PC-9 (cell line): ENCODE data around the gene WBP2. TPM values are rescaled to one million over a fixed set of nuclear protein-coding genes. Genes with fewer than 3 reads are reported as not detected.

Experiments used
- BruUV-seq: library from RNA; stranded (reverse); fragments of 400-500 nt; replicated peaks from 2 replicates; lab custom pipeline; 2021; lab: Mats Ljungman, UMichigan
- CTCF ChIA-PET: fragments of 300-600 bp; sonication (Branson Sonifier 250); formaldehyde crosslinking; loops from one replicate; lab custom pipeline; 2022; ENCODE audit warnings: antibody characterized with exemption; lab: Charles Lee
- POLR2A ChIA-PET: fragments of 300-600 bp; sonication (Branson Sonifier 250); formaldehyde crosslinking; loops from one replicate; lab custom pipeline; 2022; ENCODE audit warnings: antibody characterized with exemption; ENCODE audit not compliant: unreplicated experiment; lab: Charles Lee
- DNase-seq, 2 experiments: peaks; one replicate each; pipeline versions ENCODE4 v3.0.0 to v3.0.0-alpha.2; 2015 to 2022; ENCODE audit warnings: mixed read lengths in 1 of 2
- H2AFZ ChIP-seq: fragments of 200-600 bp; sonication (generic); 2 replicates; pipeline ENCODE4 v1.8.1; 2017; ENCODE audit warnings: antibody characterized with exemption
- H3F3A ChIP-seq: fragments of 200-600 bp; sonication (generic); 2 replicates; pipeline ENCODE4 v1.8.1; 2017; ENCODE audit warnings: antibody characterized with exemption, mild to moderate bottlenecking, low read depth; ENCODE audit not compliant: insufficient read depth
- H3K27ac ChIP-seq: fragments of 200-600 bp; sonication (generic); 2 replicates; pipeline ENCODE4 v1.6.1; 2016; ENCODE audit warnings: mixed run types
- H3K27me3 ChIP-seq: fragments of 200-600 bp; sonication (generic); 2 replicates; pipeline ENCODE4 v1.6.1; 2016; ENCODE audit warnings: low read depth, mixed run types; ENCODE audit not compliant: insufficient read depth
- H3K36me3 ChIP-seq: fragments of 200-600 bp; sonication (generic); 2 replicates; pipeline ENCODE4 v1.6.1; 2016; ENCODE audit warnings: low read depth, mixed run types
- H3K4me1 ChIP-seq: fragments of 200-600 bp; sonication (generic); replicated peaks from 2 replicates; pipeline ENCODE4 v1.6.1; 2016; ENCODE audit warnings: mixed run types; ENCODE audit not compliant: insufficient read depth
- H3K4me2 ChIP-seq: fragments of 200-600 bp; sonication (generic); 2 replicates; pipeline ENCODE4 v1.6.1; 2017; ENCODE audit warnings: mixed run types
- H3K4me3 ChIP-seq: fragments of 200-600 bp; sonication (generic); 2 replicates; pipeline ENCODE4 v1.6.1; 2016; ENCODE audit warnings: mixed run types
- H3K79me2 ChIP-seq: fragments of 200-600 bp; sonication (generic); 2 replicates; pipeline ENCODE4 v1.6.1; 2017; ENCODE audit warnings: low read depth, mixed run types
- H3K9me2 ChIP-seq: fragments of 200-600 bp; sonication (generic); 2 replicates; pipeline ENCODE4 v1.8.1; 2017; ENCODE audit warnings: mild to moderate bottlenecking; ENCODE audit not compliant: insufficient read depth
- H3K9me3 ChIP-seq: fragments of 200-600 bp; sonication (generic); 2 replicates; pipeline ENCODE4 v1.8.1; 2016; ENCODE audit warnings: low read depth; ENCODE audit not compliant: insufficient read depth
- H4K20me1 ChIP-seq: fragments of 200-600 bp; sonication (generic); 2 replicates; pipeline ENCODE4 v1.8.1; 2017; ENCODE audit not compliant: insufficient read depth
- CTCF ChIP-seq: fragments of 200-600 bp; sonication (generic); conservative IDR thresholded peaks from 2 replicates; pipeline ENCODE4 v1.6.1; 2017; ENCODE audit warnings: mixed run types, antibody characterized with exemption, mild to moderate bottlenecking, moderate library complexity
- EZH2 ChIP-seq: fragments of 200-600 bp; sonication (generic); IDR thresholded peaks from 2 replicates; pipeline ENCODE4 v1.8.0; 2017; ENCODE audit warnings: antibody characterized with exemption, low read depth
- intact Hi-C: fragments of 100-400 bp; cut with micrococcal nuclease; formaldehyde crosslinking; loops from one replicate; pipeline ENCODE4 v1.10.0; 2022; ENCODE audit not compliant: unreplicated experiment
- total RNA-seq: library from RNA; stranded (reverse); gene quantifications from 2 replicates; pipeline ENCODE4 v1.2.3, GENCODE V29; 2021

Gene WBP2
- total RNA-seq, 1 experiment from 2014 or later, result 159 TPM

- no TSS peak for BruUV-seq
- Histone ChIP-seq H2AFZ (peak overlapping the region; percentile 91), H3K9me3 (no peaks in the 10 kb centered on the region), H3K36me3 (no peaks in the 10 kb centered on the region), H4K20me1 (no peaks in the 10 kb centered on the region), H3K4me1 (peaks cover 35% of the 10 kb centered on the region), H3K4me3 (peak overlapping the region; percentile 96), H3K27me3 (no peaks in the 10 kb centered on the region), H3K79me2 (0 out of 2 replicates have a peak, but pooled peaks cover 3% of the 10 kb centered on the region), H3K9me2 (no peaks in the 10 kb centered on the region), H3K27ac (peak overlapping the region; percentile 87), H3K4me2 (peak overlapping the region; percentile 85), H3F3A (peaks cover 51% of the 10 kb centered on the region)
- no peak for TF ChIP-seq CTCF
- TF ChIP-seq EZH2, result no peak
- CTCF ChIA-PET, result interaction anchor here (0.6 to 1.4 kb wide), 8 partner anchors 23 to 396 kb away, joined by 3 to 7 read pairs (median 4); partner anchors contain the start of genes GALK1 and WBP2
- peak; percentile 66 to 74 for DNase-seq
- POLR2A ChIA-PET, result interaction anchor here (0.6 to 0.7 kb wide), 6 partner anchors 12 to 193 kb away, joined by 3 to 8 read pairs (median 4); no protein-coding TSS in a partner anchor
- intact Hi-C loops, result loop anchor here (1.0 to 2.0 kb wide), 2 partner anchors 32 to 193 kb away; no protein-coding TSS in a partner anchor
Measured at GRCh38 chr17:75877752-75878173, 22.6 kb upstream of the WBP2 start.

GRCh38 chr17:75876938-75877751 lies 22.0 kb upstream of the WBP2 start:
- intact Hi-C loops, result loop anchor here (1.0 to 2.0 kb wide), 4 partner anchors 22 to 192 kb away; partner anchors contain the start of genes UNK and WBP2
- peak overlapping the region; percentile 96 for H3K4me3 ChIP-seq
- no peaks in the 10 kb centered on the region for H3K9me2 ChIP-seq
- H3K27me3 ChIP-seq, result no peaks in the 10 kb centered on the region
- CTCF ChIA-PET, result interaction anchor here (0.6 to 1.4 kb wide), 6 partner anchors 22 to 113 kb away, joined by 3 to 7 read pairs (median 4); partner anchors contain the start of genes GALK1 and WBP2
- POLR2A ChIA-PET, result interaction anchor here (0.6 to 0.7 kb wide), 4 partner anchors 13 to 61 kb away, joined by 4 to 5 read pairs (median 4); no protein-coding TSS in a partner anchor
- no peak for TF ChIP-seq CTCF
- no peak for TF ChIP-seq EZH2
- peaks cover 53% of the 10 kb centered on the region for H3F3A ChIP-seq
- no peaks in the 10 kb centered on the region for H3K9me3 ChIP-seq
- BruUV-seq, result TSS peak; percentile 36
- H4K20me1 ChIP-seq, result no peaks in the 10 kb centered on the region
- H3K79me2 ChIP-seq, result 0 out of 2 replicates have a peak, but pooled peaks cover 3% of the 10 kb centered on the region
- H2AFZ ChIP-seq, result peak overlapping the region; percentile 91
- H3K4me1 ChIP-seq, result peaks cover 41% of the 10 kb centered on the region
- peak overlapping the region; percentile 85 for H3K4me2 ChIP-seq
- H3K27ac ChIP-seq, result peak overlapping the region; percentile 87
- DNase-seq, result peak; percentile 75 to 89
- no peaks in the 10 kb centered on the region for H3K36me3 ChIP-seq
